Effector memory CD8-positive, alpha-beta T cell (primary cell): ENCODE measurements around the gene MYO16.

Source experiments
- ATAC-seq: fragments of 150-1000 bp; cut with Tn5 transposase; replicated peaks from 2 replicates; pipeline ENCODE4 v1.10.0; 2021; ENCODE audit warnings: mild to moderate bottlenecking, moderate library complexity
- DNase-seq, 3 experiments: peaks; one replicate each; pipeline ENCODE4 v3.0.0; 2021
- H3K27ac Mint-ChIP-seq, 2 donors: one replicate each; pipeline ENCODE4 v1.8.0; 2022; ENCODE audit warnings: mild to moderate bottlenecking in 2 of 2, mixed read lengths in 2 of 2, moderate library complexity in 2 of 2
- H3K27me3 Mint-ChIP-seq, 2 donors: one replicate each; pipeline ENCODE4 v1.8.0; 2022; ENCODE audit warnings: mixed read lengths in 2 of 2
- H3K36me3 Mint-ChIP-seq: one replicate; pipeline ENCODE4 v1.8.0; 2022; ENCODE audit warnings: mild to moderate bottlenecking, moderate library complexity, mixed read lengths; ENCODE audit not compliant: insufficient read depth
- H3K4me1 Mint-ChIP-seq, 2 donors: one replicate each; pipeline ENCODE4 v1.8.0; 2022; ENCODE audit warnings: low read depth in 2 of 2, mixed read lengths in 2 of 2
- H3K4me3 Mint-ChIP-seq, 2 donors: one replicate each; pipeline ENCODE4 v1.8.0; 2022; ENCODE audit warnings: mild to moderate bottlenecking in 2 of 2, mixed read lengths in 2 of 2, moderate library complexity in 2 of 2
- H3K9me3 Mint-ChIP-seq, 2 donors: one replicate each; pipeline ENCODE4 v1.8.0; 2022; ENCODE audit warnings: mixed read lengths in 2 of 2

Gene MYO16

DNA sequence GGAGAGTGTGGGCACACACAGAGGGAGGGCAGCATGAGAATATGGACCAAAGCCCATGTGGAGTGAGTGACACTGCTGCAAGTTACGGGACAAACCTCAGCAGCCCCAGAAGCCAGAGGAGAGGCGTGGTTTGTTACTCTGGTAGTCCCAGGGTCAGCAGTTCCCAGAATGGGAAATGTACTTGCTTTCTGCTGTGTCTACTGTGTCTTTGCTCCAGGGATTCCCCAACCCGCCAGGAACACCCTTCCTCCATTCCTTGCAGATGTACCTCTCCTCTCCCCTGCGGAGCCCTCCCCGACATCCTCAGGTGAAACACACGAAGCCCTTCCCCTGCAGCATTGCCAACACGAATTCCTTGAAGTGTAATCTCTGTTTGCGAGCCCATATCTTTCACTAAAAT lies 47.2 kb downstream of the MYO16 start:
- Mint-ChIP-seq H3K9me3 (peaks cover 0 to 1% of the 10 kb centered on the region in 2 donors), H3K4me1 (no peaks in the 10 kb centered on the region), H3K27me3 (no peaks in the 10 kb centered on the region)

DNA sequence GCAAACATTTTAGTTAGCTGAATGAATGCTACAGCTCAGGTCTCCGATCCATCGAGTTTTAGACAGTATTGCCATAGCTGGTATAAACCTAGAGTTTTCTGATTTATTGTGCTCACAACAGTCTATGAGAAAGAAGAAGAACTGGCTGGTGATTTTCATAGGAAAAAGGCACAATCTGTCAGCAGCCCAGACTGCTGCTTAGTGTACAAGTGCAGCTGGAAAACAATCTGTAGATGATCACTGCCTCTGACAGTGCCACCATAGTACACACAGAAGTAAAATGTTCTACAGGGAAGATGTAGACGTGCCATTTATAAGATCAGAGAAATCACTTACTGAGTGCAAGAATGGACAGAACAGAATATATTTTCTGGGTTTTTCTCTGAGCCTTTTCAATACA lies 48.4 kb downstream of the MYO16 start:
- DNase-seq (no peak), ATAC-seq (no peak)
- Mint-ChIP-seq H3K36me3 (no peaks in the 10 kb centered on the region), H3K27ac (no peak overlapping the region), H3K4me3 (no peak overlapping the region), H3K27me3 (no peaks in the 10 kb centered on the region), H3K9me3 (peaks cover 0 to 1% of the 10 kb centered on the region in 2 donors), H3K4me1 (no peaks in the 10 kb centered on the region)

More for the DNA sequence above, 47.2 kb downstream of the MYO16 start:
- no peaks in the 10 kb centered on the region for H3K36me3 Mint-ChIP-seq
- no peak overlapping the region for H3K4me3 Mint-ChIP-seq
- ATAC-seq (no peak), DNase-seq (no peak)
- H3K27ac Mint-ChIP-seq: no peak overlapping the region

DNA sequence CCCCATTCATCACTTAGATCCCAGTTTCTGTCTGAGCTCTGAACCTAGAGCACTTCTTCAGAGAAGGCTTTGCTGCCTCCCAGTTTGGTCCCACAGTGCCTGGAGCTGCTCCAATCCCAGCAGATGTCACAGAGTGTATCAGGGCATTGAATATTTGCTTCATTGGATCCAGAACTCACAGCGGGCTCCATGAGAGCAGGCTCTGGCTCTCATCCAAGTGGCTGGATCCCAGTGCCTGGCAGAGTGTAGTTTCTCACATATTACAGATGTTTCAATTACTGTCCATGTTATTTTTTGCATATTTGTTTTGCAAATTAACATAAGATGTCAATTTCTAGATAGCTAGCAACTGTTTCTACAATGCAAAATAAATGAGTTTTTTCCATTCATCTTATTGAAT lies 50.6 kb downstream of the MYO16 start:
- Mint-ChIP-seq H3K36me3 (no peaks in the 10 kb centered on the region), H3K27ac (no peak overlapping the region), H3K4me3 (no peak overlapping the region), H3K9me3 (no peaks in the 10 kb centered on the region), H3K27me3 (no peaks in the 10 kb centered on the region), H3K4me1 (no peaks in the 10 kb centered on the region)
- DNase-seq: no peak
- no peak for ATAC-seq

DNA sequence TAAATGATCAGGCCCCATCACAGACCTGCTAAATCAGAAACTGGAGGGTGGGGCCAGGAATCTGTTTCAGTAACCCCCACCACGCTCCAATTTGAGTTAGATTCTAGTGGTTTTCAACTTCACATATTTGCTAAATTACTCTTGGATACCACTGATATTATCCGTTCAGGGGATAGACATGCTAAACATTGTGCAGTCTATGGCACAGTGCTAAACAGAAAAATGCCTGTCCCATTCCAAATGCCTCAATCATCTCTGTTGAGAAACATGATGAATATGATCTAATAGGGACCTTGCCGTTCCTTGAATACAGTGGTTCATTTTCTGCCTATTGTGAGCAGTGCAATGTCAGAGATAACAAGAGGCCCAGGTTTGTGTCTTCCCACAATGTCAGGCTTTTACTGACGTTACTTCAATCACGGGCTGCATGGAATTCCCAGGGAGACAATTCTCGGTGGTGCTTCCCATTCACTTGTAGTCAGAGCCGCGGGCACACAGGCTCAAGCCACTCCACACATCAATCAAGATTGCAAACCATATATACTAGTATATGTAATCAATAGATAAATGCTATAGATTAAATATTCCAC lies 52.7 kb downstream of the MYO16 start:
- H3K36me3 Mint-ChIP-seq: no peaks in the 10 kb centered on the region
- H3K9me3 Mint-ChIP-seq: peaks cover 0 to 2% of the 10 kb centered on the region in 2 donors
- no peaks in the 10 kb centered on the region for H3K27me3 Mint-ChIP-seq
- H3K4me3 Mint-ChIP-seq: no peak overlapping the region
- ATAC-seq (no peak), DNase-seq (no peak)
- H3K27ac Mint-ChIP-seq: no peak overlapping the region
- no peaks in the 10 kb centered on the region for H3K4me1 Mint-ChIP-seq

DNA sequence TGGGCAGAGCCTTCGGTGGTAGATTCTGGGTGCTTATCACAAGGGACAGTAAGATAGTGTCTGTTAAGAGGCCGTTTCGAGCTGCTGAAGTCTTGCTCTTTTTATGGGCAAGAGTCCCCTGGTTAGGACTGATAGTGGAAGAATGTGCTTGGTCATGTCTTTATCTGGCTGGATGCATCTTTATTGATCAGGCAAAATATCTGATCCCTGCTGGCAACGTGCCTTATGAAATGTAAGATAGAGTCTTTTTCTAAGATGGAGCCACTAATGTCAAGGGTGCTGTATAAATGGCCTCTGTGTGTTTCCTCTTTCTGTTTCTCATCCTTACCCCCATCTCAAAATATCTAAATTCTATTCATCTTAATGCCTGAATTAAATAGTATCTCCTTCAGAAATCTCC lies 53.3 kb downstream of the MYO16 start:
- H3K4me1 Mint-ChIP-seq: no peaks in the 10 kb centered on the region
- no peaks in the 10 kb centered on the region for H3K27me3 Mint-ChIP-seq
- ATAC-seq (no peak), DNase-seq (no peak)
- no peaks in the 10 kb centered on the region for H3K36me3 Mint-ChIP-seq
- H3K4me3 Mint-ChIP-seq: no peak overlapping the region
- H3K9me3 Mint-ChIP-seq: peaks cover 0 to 5% of the 10 kb centered on the region in 2 donors
- no peak overlapping the region for H3K27ac Mint-ChIP-seq

DNA sequence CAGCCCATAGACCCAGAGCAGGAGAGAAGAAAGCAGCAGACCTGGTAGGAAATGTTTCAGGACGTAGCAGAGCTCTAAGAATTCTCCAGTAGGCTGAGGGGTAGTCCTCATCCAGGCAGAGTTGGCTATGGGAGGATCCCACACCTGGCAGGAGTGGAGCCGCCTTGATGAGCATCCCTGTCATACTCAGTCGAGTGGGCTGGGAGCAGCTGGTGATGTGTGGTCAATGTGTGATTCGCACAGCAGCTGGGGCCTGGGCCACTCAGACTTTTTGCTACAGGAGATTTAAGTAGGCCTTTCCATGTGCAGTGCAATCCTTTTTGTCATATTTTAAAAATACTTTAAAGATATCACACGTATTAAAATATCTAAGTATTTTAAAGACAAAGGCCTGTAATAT lies 56.6 kb downstream of the MYO16 start:
- Mint-ChIP-seq H3K4me3 (no peak overlapping the region), H3K27me3 (no peaks in the 10 kb centered on the region), H3K9me3 (peaks cover 0 to 7% of the 10 kb centered on the region in 2 donors), H3K27ac (no peak overlapping the region), H3K4me1 (no peaks in the 10 kb centered on the region), H3K36me3 (no peaks in the 10 kb centered on the region)
- DNase-seq: no peak
- ATAC-seq: no peak

DNA sequence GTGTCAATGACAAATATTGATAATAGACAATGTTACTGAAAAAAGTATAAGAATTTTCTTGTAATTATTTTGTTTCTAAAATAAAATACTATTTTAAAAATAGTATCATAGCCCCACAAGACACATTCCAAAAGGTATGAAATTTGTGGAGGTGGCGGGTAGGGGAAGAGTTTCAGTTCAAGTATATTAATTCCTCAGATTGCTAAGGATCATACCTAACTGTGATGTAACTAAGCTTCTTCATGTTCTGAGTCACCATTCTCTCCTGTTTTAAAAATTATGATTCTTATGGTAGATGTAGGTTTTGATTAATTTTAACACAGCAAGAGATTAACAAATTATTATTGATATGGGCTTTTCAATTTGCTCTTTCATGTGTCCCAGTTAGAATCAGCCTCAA lies 61.3 kb downstream of the MYO16 start:
- ATAC-seq: no peak
- Mint-ChIP-seq H3K27me3 (no peaks in the 10 kb centered on the region), H3K4me3 (no peak overlapping the region), H3K4me1 (no peaks in the 10 kb centered on the region), H3K27ac (no peak overlapping the region), H3K9me3 (peaks cover 0 to 6% of the 10 kb centered on the region in 2 donors), H3K36me3 (no peaks in the 10 kb centered on the region)
- no peak for DNase-seq

DNA sequence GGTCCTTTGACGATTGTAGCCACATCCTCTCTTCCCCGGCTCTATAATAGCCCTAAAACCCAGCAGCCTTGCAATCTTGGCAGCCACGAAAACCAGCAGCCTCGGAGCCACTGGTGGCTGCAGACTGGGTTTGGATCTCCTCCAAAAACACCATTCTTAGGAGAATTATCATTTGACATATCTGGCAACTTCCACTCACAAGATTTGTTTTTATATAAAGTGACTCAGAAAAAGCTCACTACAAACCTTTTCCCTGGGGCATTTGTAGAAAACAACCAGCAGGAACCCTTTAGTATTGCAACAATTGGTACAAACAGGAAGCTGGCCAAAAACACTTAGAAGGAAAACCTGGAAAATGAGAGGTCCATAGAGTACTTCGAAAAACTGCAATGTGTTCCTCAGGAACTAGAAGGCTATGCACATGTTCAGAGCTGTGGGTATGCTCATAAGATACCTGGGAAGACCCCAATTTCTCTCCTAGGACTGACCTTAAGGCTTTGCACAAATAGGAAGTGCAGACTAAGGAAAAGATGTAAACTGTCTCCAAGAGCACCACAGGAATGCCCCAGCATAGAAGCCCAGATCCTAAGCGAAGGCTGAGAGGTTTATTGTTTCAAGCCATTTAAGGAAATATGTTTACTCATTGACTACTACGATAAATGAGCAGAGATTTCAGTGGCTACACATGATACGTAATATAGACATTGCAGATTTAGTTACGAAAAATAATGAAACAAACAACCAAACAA lies 71.2 kb downstream of the MYO16 start:
- peaks cover 12 to 20% of the 10 kb centered on the region in 2 donors for H3K9me3 Mint-ChIP-seq
- no peak for DNase-seq
- H3K27ac Mint-ChIP-seq: no peak overlapping the region
- no peaks in the 10 kb centered on the region for H3K4me1 Mint-ChIP-seq
- no peaks in the 10 kb centered on the region for H3K36me3 Mint-ChIP-seq
- H3K27me3 Mint-ChIP-seq: no peaks in the 10 kb centered on the region
- ATAC-seq: no peak
- H3K4me3 Mint-ChIP-seq: no peak overlapping the region

DNA sequence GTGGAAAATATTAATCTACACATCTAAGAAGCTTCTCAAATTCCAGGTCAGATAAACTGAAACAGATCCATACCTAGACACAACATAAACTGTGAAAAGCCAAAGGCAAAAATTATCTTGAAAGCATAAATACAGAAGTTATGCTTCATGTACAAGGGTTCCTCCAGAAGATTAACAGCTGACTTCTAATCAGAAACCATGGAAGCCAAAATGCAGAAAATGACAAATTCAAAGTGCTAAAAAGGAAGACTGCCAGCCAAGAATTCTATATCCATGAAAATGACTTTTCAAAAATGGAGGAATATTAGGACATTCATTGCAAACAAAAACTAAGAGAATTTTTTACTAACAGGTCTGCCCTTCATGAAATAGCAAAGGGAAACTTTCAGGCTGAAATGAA lies 72.8 kb downstream of the MYO16 start:
- Mint-ChIP-seq H3K27me3 (no peaks in the 10 kb centered on the region), H3K4me3 (no peak overlapping the region), H3K36me3 (no peaks in the 10 kb centered on the region), H3K4me1 (no peaks in the 10 kb centered on the region), H3K27ac (no peak overlapping the region), H3K9me3 (peaks cover 8 to 20% of the 10 kb centered on the region in 2 donors)
- no peak for ATAC-seq
- DNase-seq: no peak

DNA sequence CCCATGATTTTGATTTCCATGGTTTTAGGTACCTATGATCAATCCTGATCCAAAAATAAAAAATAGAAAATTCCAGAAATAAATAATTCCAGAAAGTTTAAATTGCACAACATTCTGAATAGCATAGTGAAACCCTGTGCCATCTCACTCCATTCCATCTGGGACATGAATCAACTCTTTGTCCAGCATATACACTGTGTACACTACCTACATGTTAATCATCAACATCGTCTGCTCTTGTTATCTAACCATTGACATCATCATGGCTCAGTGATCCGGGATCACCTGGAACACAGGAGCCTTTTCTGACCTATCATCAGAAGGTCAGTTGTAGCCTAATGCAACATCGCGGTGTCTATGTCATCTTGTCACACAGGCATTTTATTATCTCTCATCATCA lies 75.6 kb downstream of the MYO16 start:
- H3K27ac Mint-ChIP-seq: no peak overlapping the region
- peaks cover 10 to 20% of the 10 kb centered on the region in 2 donors for H3K9me3 Mint-ChIP-seq
- H3K4me1 Mint-ChIP-seq: no peaks in the 10 kb centered on the region
- ATAC-seq: no peak
- no peak for DNase-seq
- no peaks in the 10 kb centered on the region for H3K36me3 Mint-ChIP-seq
- no peak overlapping the region for H3K4me3 Mint-ChIP-seq
- no peaks in the 10 kb centered on the region for H3K27me3 Mint-ChIP-seq

DNA sequence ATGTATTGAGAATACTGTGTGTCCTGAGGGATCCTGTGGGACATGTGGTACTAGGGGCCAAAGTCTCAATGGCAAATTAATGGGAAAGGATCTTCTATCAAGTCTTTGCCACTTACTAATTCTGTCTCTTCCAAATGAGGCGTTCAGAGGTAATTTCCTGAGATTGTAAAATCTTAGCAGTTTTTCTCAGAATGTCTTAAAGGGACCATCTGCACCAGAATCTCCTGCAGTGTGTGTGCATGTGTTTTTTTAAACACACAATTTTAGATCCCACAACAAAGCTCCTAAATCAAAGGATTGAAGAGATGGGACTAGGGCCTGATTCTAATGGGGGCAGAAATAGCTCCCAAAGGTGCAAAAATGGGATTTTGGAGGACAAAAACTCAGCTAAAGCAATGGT lies 78.2 kb downstream of the MYO16 start:
- Mint-ChIP-seq H3K4me1 (no peaks in the 10 kb centered on the region), H3K27me3 (no peaks in the 10 kb centered on the region), H3K36me3 (no peaks in the 10 kb centered on the region), H3K4me3 (no peak overlapping the region), H3K9me3 (peaks cover 0 to 5% of the 10 kb centered on the region in 2 donors), H3K27ac (no peak overlapping the region)
- no peak for DNase-seq
- no peak for ATAC-seq

DNA sequence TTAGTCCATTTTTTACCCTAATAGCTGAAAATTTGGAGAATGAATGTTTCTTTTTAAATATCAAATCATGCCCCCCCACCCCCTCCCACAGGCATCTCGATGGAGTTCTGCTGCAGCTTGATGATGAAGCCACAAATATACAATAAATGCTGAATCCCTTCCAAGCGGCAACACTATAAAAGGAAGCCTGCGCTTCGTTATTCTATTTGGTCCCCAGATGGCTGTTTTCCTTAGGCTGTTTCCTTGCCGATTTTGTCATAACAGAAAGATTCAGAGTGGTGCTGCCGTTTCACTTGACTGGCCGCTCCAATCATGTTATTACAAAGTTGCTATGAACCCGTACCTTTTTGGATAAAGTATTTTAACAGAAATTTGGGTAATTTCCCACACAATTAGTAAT lies 79.5 kb downstream of the MYO16 start:
- H3K9me3 Mint-ChIP-seq: peaks cover 0 to 5% of the 10 kb centered on the region in 2 donors
- no peak overlapping the region for H3K4me3 Mint-ChIP-seq
- no peaks in the 10 kb centered on the region for H3K27me3 Mint-ChIP-seq
- no peaks in the 10 kb centered on the region for H3K4me1 Mint-ChIP-seq
- ATAC-seq (no peak), DNase-seq (no peak)
- no peaks in the 10 kb centered on the region for H3K36me3 Mint-ChIP-seq
- H3K27ac Mint-ChIP-seq: no peak overlapping the region

DNA sequence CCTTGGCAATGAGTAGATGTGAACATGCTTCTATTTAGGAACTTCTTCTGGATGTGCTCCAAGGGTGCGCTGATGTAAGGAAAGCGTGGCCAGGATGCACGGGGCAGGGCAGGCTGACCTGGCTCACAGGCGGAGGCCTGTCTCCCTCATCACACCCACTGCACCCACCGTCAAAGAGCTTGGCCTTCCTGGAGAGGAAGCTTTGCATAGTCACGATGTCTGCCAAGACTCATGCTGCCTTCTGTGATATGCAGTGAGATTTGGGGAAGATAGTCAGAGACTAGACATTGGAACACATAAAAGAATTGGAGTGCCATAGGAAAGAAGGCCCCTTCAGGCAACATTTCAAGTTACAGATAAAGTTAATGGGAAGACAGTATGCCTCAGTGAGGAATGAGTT lies 82.0 kb downstream of the MYO16 start:
- no peaks in the 10 kb centered on the region for H3K36me3 Mint-ChIP-seq
- H3K4me1 Mint-ChIP-seq: no peaks in the 10 kb centered on the region
- peaks cover 0 to 6% of the 10 kb centered on the region in 2 donors for H3K9me3 Mint-ChIP-seq
- no peak overlapping the region for H3K4me3 Mint-ChIP-seq
- no peak for ATAC-seq
- H3K27me3 Mint-ChIP-seq: no peaks in the 10 kb centered on the region
- DNase-seq: no peak
- no peak overlapping the region for H3K27ac Mint-ChIP-seq

DNA sequence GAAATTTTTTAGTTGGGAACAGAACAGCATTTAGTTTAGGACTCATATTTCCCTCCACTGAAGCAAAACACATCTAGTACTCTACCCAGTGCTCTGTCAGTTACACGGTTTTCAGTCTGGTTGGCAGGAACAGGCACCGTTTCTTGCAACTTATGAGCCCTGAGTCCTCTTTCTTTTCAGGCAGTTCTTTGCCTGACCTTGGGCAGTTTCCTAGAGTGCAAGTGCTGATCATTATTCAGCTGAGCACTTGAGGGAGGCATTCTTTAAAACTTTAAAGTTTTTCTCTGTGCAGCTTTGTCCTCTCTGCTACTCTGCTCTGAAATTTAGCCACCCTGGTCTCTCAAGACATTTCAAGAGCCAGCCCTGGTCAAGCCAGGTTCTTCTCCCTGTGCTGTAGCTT lies 96.1 kb downstream of the MYO16 start:
- H3K27ac Mint-ChIP-seq: no peak overlapping the region
- H3K27me3 Mint-ChIP-seq: no peaks in the 10 kb centered on the region
- no peak for ATAC-seq
- no peaks in the 10 kb centered on the region for H3K4me1 Mint-ChIP-seq
- H3K4me3 Mint-ChIP-seq: no peak overlapping the region
- H3K9me3 Mint-ChIP-seq: peaks cover 0 to 10% of the 10 kb centered on the region in 2 donors
- no peak for DNase-seq
- H3K36me3 Mint-ChIP-seq: no peaks in the 10 kb centered on the region
